PC-9 (cell line): ENCODE measurements around the gene PNISR.

Experiments used
- EZH2 ChIP-seq: fragments of 200-600 bp; sonication (generic); IDR thresholded peaks from 2 replicates; pipeline ENCODE4 v1.8.0; 2017; ENCODE audit warnings: antibody characterized with exemption, low read depth
- TF ChIP-seq, protein P1 (sequence below): fragments of 200-600 bp; sonication (generic); conservative IDR thresholded peaks from 2 replicates; pipeline ENCODE4 v1.6.1; 2017; ENCODE audit warnings: mixed run types, antibody characterized with exemption, mild to moderate bottlenecking, moderate library complexity

DNA sequence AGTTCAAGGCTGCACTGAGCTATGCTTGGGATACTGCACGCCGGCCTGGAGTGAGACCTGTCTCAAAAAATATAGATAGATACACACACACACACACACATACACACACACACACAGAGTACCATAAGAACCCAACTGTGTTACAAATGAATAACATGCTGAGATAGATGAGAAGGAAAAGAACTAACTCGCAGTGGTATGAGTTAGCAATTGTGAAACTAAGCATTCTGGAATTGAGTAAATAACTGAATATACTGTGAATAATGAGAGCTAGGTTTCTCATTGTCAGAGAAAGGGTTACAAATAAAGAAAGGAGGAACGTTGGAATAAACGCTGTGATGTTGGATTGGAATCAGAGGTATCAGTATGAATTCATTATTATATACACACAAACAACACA, 61.1 kb downstream of the PNISR start:
- TF ChIP-seq, protein P1, sequence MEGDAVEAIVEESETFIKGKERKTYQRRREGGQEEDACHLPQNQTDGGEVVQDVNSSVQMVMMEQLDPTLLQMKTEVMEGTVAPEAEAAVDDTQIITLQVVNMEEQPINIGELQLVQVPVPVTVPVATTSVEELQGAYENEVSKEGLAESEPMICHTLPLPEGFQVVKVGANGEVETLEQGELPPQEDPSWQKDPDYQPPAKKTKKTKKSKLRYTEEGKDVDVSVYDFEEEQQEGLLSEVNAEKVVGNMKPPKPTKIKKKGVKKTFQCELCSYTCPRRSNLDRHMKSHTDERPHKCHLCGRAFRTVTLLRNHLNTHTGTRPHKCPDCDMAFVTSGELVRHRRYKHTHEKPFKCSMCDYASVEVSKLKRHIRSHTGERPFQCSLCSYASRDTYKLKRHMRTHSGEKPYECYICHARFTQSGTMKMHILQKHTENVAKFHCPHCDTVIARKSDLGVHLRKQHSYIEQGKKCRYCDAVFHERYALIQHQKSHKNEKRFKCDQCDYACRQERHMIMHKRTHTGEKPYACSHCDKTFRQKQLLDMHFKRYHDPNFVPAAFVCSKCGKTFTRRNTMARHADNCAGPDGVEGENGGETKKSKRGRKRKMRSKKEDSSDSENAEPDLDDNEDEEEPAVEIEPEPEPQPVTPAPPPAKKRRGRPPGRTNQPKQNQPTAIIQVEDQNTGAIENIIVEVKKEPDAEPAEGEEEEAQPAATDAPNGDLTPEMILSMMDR: no peak
- TF ChIP-seq EZH2: no peak
